WERI-Rb-1 (cell line): ENCODE results near the gene PIK3R1.

Experiments
- DNase-seq: peaks from one replicate; pipeline ENCODE4 v3.0.0-alpha.2; 2020
- H3K27ac ChIP-seq: fragments of 250-450 bp; sonication (Bioruptor Pico); 2 replicates; pipeline ENCODE4 v1.5.1; 2020; ENCODE audit warnings: mild to moderate bottlenecking, moderate library complexity
- H3K27me3 ChIP-seq: fragments of 250-450 bp; sonication (Bioruptor Pico); 2 replicates; pipeline ENCODE4 v1.5.1; 2021; ENCODE audit warnings: mild to moderate bottlenecking, low read depth, moderate library complexity; ENCODE audit not compliant: insufficient read depth, severe bottlenecking
- H3K36me3 ChIP-seq: fragments of 250-450 bp; sonication (Bioruptor Pico); 2 replicates; pipeline ENCODE4 v1.5.1; 2020; ENCODE audit warnings: mild to moderate bottlenecking, moderate library complexity
- H3K4me3 ChIP-seq: 2 replicates; pipeline ENCODE4 v1.5.1; 2011; ENCODE audit warnings: low read depth, mild to moderate bottlenecking, control low read depth, low read length
- H3K9me3 ChIP-seq: fragments of 250-450 bp; sonication (Bioruptor Pico); 2 replicates; pipeline ENCODE4 v1.5.1; 2021; ENCODE audit warnings: mild to moderate bottlenecking, moderate library complexity; ENCODE audit not compliant: severe bottlenecking
- TF ChIP-seq, protein P1 (sequence below): IDR thresholded peaks from 2 replicates; pipeline ENCODE4 v1.5.1; 2011; ENCODE audit warnings: low read depth, mild to moderate bottlenecking, control low read depth, inconsistent platforms, low read length

Gene PIK3R1

GRCh38 chr5:68315679-68316271 is 100.2 kb downstream of the PIK3R1 start:
- no peak for DNase-seq
- Histone ChIP-seq H3K9me3 (no peaks in the 10 kb centered on the region), H3K27ac (no peak overlapping the region), H3K27me3 (no peaks in the 10 kb centered on the region), H3K36me3 (no peaks in the 10 kb centered on the region), H3K4me3 (no peak overlapping the region)
- TF ChIP-seq, protein P1, sequence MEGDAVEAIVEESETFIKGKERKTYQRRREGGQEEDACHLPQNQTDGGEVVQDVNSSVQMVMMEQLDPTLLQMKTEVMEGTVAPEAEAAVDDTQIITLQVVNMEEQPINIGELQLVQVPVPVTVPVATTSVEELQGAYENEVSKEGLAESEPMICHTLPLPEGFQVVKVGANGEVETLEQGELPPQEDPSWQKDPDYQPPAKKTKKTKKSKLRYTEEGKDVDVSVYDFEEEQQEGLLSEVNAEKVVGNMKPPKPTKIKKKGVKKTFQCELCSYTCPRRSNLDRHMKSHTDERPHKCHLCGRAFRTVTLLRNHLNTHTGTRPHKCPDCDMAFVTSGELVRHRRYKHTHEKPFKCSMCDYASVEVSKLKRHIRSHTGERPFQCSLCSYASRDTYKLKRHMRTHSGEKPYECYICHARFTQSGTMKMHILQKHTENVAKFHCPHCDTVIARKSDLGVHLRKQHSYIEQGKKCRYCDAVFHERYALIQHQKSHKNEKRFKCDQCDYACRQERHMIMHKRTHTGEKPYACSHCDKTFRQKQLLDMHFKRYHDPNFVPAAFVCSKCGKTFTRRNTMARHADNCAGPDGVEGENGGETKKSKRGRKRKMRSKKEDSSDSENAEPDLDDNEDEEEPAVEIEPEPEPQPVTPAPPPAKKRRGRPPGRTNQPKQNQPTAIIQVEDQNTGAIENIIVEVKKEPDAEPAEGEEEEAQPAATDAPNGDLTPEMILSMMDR, result no peak

DNA sequence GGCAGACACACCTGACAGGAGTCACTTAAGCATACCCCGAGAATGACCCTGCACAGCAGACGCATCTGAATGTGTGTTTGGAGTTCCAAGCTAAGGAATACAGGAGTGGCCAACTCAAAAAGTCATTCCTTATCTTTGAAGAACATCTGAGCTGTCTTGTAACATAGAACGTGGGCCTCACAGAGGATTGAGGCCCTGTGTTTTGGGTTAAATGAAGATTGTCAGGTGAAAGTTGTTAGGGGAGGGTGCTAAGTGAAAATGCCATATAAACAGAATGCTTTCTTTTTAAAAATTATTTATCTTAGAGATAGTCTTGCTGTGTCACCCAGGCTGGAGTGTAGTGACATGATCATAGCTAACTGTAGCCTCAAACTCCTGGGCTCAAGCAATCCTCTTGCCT is 100.9 kb downstream of the PIK3R1 start:
- Histone ChIP-seq H3K36me3 (no peaks in the 10 kb centered on the region), H3K27ac (no peak overlapping the region), H3K27me3 (no peaks in the 10 kb centered on the region), H3K9me3 (no peaks in the 10 kb centered on the region), H3K4me3 (no peak overlapping the region)
- TF ChIP-seq, protein P1, result no peak
- DNase-seq, result no peak

DNA sequence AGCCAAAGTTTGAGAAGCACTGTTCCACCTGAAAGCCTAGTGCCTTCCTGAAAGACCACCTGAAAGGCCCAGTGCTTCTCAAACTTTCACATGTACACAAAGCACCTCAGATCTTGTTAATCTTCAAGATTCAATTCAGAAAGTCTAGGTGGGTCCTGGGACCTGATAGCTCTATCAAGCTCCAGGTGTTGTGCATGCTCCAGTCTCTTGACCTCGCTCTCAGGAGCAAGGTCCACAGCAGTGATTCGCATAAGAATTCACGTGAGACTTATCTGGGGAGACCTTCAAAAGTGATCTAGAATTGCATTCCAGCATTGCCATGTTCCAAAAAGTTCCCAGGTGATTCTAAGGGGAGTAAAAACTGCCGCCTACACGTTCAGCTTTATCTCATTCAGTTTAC is 102.1 kb downstream of the PIK3R1 start:
- TF ChIP-seq, protein P1, result no peak
- no peaks in the 10 kb centered on the region for H3K36me3 ChIP-seq
- H3K9me3 ChIP-seq, result no peaks in the 10 kb centered on the region
- no peak overlapping the region for H3K4me3 ChIP-seq
- no peak overlapping the region for H3K27ac ChIP-seq
- DNase-seq, result no peak
- H3K27me3 ChIP-seq, result no peaks in the 10 kb centered on the region

GRCh38 chr5:68318955-68319705 is 103.6 kb downstream of the PIK3R1 start:
- no peaks in the 10 kb centered on the region for H3K27me3 ChIP-seq
- no peak overlapping the region for H3K27ac ChIP-seq
- no peak for DNase-seq
- no peaks in the 10 kb centered on the region for H3K9me3 ChIP-seq
- TF ChIP-seq, protein P1, result no peak
- no peaks in the 10 kb centered on the region for H3K36me3 ChIP-seq
- no peak overlapping the region for H3K4me3 ChIP-seq

GRCh38 chr5:68319706-68320412 is 104.3 kb downstream of the PIK3R1 start:
- Histone ChIP-seq H3K36me3 (no peaks in the 10 kb centered on the region), H3K4me3 (no peak overlapping the region), H3K27me3 (no peaks in the 10 kb centered on the region), H3K9me3 (peaks cover 2% of the 10 kb centered on the region), H3K27ac (no peak overlapping the region)
- no peak for DNase-seq
- TF ChIP-seq, protein P1, result no peak
